ENCODE measurements around the gene PFN1.
A peak's percentile ranks its signal among the peaks of the same experiment; 100 is the strongest.
"Not testable (repeated sequence)": the region's sequence is repeated elsewhere in the genome, so short reads cannot be mapped to it uniquely, and the experiment has no call there.

PFN1 gene

GRCh38 chr17:4945176-4945943, 3.0 kb downstream of the PFN1 start:
- peak; percentile 68 for DNase-seq (ENCODE audit: low read depth)

GRCh38 chr17:4944554-4945175, 3.7 kb downstream of the PFN1 start:
- DNase-seq (ENCODE audit: low read depth) = no peak

- no peak for DNase-seq (ENCODE audit: low read depth)
These were observed 4.2 kb downstream of the PFN1 start for GRCh38 chr17:4944163-4944553.

GRCh38 chr17:4942760-4943508, 5.4 kb downstream of the PFN1 start:
- no peak for DNase-seq (ENCODE audit: low read depth)

- DNase-seq (ENCODE audit: low read depth) = no peak
These were observed 7.1 kb downstream of the PFN1 start for GRCh38 chr17:4941319-4941610.

- no peak for DNase-seq (ENCODE audit: low read depth)
These were observed 7.6 kb downstream of the PFN1 start for GRCh38 chr17:4940555-4941318.

- DNase-seq (ENCODE audit: low read depth) = peak; percentile 87
These were observed 8.4 kb downstream of the PFN1 start, which contains the start of the genes RNF167 and SLC25A11 for GRCh38 chr17:4939796-4940554. Gene RNF167 (plus strand): TSS chr17:4940268. CDS start chr17:4940910, 642 bp downstream. Gene SLC25A11 (minus strand): TSS chr17:4940046. CDS start chr17:4939910, 136 bp downstream.

- DNase-seq (ENCODE audit: low read depth) = no peak
These were observed 8.9 kb downstream of the PFN1 start for GRCh38 chr17:4939546-4939795.

- no peak for DNase-seq (ENCODE audit: low read depth)
These were observed 9.4 kb downstream of the PFN1 start for GRCh38 chr17:4938688-4939545.

GRCh38 chr17:4938069-4938491, 10.2 kb downstream of the PFN1 start:
- DNase-seq (ENCODE audit: low read depth) = no peak

- no peak for DNase-seq (ENCODE audit: low read depth)
These were observed 10.8 kb downstream of the PFN1 start for GRCh38 chr17:4937553-4937952.

GRCh38 chr17:4936436-4936835, 11.9 kb downstream of the PFN1 start:
- DNase-seq (ENCODE audit: low read depth) = no peak

GRCh38 chr17:4935650-4936049, 12.7 kb downstream of the PFN1 start:
- no peak for DNase-seq (ENCODE audit: low read depth)

GRCh38 chr17:4934173-4934979, 14.0 kb downstream of the PFN1 start:
- DNase-seq (ENCODE audit: low read depth) = no peak

GRCh38 chr17:4933646-4934045, 14.7 kb downstream of the PFN1 start:
- no peak for DNase-seq (ENCODE audit: low read depth)

GRCh38 chr17:4932756-4933155, 15.6 kb downstream of the PFN1 start:
- DNase-seq (ENCODE audit: low read depth) = no peak

- no peak for DNase-seq (ENCODE audit: low read depth)
These were observed 16.4 kb downstream of the PFN1 start, which contains the start of gene GP1BA for GRCh38 chr17:4931963-4932362. Gene GP1BA (plus strand): TSS chr17:4932277. CDS start chr17:4932605, 328 bp downstream.

- no peak for DNase-seq (ENCODE audit: low read depth)
These were observed 19.4 kb downstream of the PFN1 start for GRCh38 chr17:4928881-4929280.

GRCh38 chr17:4926577-4927335, 21.6 kb downstream of the PFN1 start:
- not testable (repeated sequence) for DNase-seq (ENCODE audit: low read depth)

Data from stimulated activated CD8-positive, alpha-beta memory T cell treated with anti-CD3 and anti-CD28 coated beads, Interleukin-15, amount 100 ng/mL, for 1 hour (primary cell).